ENCODE data around the gene CACNA1C.

DNA sequence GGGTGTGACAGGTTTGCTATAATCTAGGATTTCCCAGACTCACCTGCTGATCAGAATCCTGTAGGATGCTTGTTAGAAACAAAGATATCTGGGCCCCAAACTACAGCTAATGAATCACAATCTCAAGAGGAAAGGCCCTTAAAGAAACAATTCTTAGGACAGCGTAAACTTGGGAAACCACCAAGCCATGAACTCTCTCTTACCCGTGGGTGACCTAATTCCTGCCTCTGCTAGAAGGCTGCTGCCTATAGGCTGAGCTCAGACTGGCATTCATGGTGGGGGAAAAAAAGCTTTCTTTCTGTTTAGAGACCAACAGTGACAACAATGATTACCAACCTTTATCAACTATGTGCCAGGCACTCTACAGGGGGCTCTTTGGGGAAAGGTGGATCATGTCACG is 528.0 kb downstream of the CACNA1C start:
- TF ChIP-seq SPI1 (IDR thresholded peaks at IDR 0.05; ENCODE audit: low read depth, low read length) (no peak), TAF1 (IDR thresholded peaks at IDR 0.05; ENCODE audit: low read depth, low read length) (no peak), POLR2A (IDR thresholded peaks at IDR 0.05; ENCODE audit: low read depth, low read length) (no peak), POLR2AphosphoS5 (IDR thresholded peaks at IDR 0.05; ENCODE audit: low read depth, low read length) (no peak), PAX5 (IDR thresholded peaks at IDR 0.05; ENCODE audit: insufficient read depth, low read length, severe bottlenecking) (no peak), POU2F2 (IDR thresholded peaks at IDR 0.05; ENCODE audit: low read depth, low read length) (no peak)

Data from GM12891 (cell line).